Measurements from ENCODE around the gene PHPT1.

DNA sequence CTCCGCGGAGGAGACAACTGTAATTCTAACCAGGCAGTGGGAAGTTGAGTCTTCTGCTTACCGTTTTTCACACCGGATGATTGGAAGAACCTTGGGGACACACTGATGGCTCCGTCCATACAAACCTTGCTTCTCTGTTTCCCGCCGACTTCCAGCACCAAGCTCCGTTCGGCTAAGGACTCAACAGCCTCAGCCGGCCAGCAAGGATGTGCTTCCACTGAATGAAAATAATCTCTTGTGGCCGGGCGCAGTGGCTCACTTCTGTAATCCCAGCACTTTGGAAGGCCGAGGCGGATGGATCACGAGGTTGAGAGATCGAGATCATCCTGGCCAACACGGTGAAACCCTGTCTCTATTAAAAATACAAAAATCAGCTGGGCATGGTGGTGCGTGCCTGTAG, 18.7 kb downstream of the PHPT1 start:
- TF ChIP-seq, protein P1, sequence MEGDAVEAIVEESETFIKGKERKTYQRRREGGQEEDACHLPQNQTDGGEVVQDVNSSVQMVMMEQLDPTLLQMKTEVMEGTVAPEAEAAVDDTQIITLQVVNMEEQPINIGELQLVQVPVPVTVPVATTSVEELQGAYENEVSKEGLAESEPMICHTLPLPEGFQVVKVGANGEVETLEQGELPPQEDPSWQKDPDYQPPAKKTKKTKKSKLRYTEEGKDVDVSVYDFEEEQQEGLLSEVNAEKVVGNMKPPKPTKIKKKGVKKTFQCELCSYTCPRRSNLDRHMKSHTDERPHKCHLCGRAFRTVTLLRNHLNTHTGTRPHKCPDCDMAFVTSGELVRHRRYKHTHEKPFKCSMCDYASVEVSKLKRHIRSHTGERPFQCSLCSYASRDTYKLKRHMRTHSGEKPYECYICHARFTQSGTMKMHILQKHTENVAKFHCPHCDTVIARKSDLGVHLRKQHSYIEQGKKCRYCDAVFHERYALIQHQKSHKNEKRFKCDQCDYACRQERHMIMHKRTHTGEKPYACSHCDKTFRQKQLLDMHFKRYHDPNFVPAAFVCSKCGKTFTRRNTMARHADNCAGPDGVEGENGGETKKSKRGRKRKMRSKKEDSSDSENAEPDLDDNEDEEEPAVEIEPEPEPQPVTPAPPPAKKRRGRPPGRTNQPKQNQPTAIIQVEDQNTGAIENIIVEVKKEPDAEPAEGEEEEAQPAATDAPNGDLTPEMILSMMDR (IDR thresholded peaks at IDR 0.05): no peak
- no peak for TF ChIP-seq POLR2A (IDR thresholded peaks at IDR 0.05)
